HG03439 (cell line): ENCODE data around the gene SPPL2B.
"Not testable (repeated sequence)": the region's sequence is repeated elsewhere in the genome, so short reads cannot be mapped to it uniquely, and the experiment has no call there.

Source experiments
- ATAC-seq: cut with Tn5 transposase; IDR thresholded peaks from one replicate; pipeline ENCODE4 v1.9.1; 2021; ENCODE audit warnings: mild to moderate bottlenecking, moderate library complexity; ENCODE audit not compliant: unreplicated experiment

The SPPL2B gene

DNA sequence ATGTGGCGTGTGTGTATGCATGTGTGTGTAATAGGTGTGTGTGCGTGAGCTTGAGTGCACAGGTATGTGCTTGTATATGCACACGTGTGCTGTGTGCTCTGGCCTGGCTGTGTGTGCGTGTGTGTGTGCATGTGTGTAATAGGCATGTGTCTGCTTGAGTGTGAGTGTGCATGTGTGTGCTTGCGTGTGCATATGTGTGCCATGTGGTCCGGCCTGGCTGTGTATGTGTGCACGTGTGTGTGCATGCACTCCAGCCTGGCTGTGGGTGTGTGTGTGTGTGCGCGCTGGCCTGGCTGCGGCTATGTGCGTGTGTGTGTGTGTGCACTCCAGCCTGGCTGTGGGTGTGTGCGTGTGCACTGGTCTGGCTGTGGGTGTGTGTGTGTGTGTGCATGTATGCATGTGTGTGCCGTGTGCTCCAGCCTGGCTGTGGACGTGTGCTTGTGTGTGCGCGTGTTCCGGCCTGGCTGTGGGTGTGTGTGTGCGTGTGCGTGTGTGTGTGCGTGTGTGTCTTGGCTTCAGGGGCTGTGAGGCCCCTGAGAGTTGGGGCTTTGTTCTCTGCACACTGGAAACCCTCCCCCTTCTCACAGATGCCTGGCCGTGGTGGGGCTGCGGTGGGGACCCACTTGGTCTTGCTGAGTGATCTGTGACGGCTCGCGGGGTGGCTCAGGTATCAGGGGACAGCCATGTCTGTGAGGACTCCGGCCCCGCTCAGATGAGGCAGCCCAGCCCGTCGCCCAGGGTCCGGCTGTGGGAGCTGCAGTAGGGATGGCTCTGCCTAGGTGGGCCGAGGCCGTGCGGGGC lies 8.2 kb downstream of the SPPL2B start:
- no peak for ATAC-seq

DNA sequence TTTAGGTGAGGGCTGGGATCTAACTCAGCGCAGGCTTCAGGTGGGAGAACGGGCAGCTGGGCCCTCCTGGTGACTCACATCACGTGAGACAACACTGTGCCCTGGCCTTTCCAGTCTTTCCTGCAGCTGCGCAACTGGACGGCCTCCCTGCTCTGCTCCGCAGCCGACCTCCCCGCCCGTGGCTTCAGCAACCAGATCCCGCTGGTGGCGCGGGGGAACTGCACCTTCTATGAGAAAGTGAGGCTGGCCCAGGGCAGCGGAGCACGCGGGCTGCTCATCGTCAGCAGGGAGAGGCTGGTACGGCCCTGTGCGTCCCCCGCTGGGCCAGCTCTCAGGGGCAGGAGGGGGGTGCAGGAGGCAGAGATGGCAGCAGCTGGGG lies 8.8 kb downstream of the SPPL2B start:
- no peak for ATAC-seq

DNA sequence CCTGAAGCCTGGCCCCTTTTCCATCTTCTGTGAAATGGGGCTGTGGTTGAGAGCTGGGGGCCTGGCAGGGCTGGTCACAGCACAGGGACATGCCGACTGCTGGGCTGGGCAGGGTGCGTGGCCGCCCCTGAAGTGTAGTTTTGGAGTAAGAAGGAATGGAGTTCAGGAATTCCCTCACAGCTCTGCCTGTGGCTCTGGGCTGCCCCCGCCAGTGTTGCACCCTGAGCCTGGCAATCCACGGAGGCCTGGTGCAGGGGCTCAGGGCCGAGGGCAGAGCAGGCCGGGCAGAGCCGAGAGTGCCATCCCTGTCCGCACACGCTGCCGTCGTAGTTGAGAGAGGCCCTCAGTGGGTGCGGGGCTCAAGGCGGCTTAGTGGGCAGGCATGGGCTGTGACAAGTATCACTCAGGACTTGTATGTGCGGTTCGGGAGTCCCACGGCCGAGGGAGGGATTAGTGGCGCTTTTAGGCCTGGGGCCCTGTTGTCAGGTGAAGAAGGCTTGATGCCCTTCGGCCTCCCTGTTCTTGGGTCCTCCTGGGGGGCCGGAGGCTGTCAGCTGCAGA lies 9.7 kb downstream of the SPPL2B start:
- no peak for ATAC-seq

DNA sequence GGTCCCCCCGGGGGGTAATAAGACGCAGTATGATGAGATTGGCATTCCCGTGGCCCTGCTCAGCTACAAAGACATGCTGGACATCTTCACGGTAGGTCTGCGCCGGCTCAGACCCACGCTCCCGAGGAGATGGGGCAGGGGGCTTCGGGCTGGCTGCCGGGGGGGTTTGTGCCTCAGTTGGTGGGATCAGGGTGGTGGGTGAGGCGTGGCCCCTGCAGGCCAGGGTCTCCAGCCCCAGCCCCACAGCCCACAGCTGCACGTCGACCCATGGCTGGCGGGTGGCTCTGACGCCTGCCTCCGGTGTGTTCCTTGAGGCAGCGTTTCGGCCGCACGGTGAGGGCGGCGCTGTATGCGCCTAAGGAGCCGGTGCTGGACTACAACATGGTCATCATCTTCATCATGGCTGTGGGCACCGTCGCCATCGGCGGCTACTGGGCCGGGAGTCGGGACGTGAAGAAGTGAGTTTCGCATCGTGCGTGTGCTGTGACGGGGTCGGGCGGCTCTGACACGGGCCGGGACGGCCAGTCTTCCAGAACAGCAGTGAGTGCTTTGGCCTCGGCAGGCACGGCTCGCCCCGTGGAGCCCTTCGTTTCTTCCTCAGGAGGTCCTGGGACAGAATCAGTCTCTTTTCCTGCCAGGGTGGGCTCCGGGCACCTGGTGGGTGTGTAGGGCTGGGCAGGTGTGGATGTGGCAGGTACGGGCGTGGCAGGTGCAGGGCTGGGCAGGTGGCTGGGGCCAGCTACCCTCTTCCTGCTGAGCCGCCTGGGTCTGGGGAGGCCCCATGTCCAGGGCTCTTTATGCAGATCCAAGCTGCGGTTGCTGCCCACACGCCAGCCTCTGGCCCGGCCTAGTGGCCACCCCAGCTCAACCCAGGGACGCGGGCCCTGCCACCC lies 10.5 kb downstream of the SPPL2B start:
- no peak for ATAC-seq

DNA sequence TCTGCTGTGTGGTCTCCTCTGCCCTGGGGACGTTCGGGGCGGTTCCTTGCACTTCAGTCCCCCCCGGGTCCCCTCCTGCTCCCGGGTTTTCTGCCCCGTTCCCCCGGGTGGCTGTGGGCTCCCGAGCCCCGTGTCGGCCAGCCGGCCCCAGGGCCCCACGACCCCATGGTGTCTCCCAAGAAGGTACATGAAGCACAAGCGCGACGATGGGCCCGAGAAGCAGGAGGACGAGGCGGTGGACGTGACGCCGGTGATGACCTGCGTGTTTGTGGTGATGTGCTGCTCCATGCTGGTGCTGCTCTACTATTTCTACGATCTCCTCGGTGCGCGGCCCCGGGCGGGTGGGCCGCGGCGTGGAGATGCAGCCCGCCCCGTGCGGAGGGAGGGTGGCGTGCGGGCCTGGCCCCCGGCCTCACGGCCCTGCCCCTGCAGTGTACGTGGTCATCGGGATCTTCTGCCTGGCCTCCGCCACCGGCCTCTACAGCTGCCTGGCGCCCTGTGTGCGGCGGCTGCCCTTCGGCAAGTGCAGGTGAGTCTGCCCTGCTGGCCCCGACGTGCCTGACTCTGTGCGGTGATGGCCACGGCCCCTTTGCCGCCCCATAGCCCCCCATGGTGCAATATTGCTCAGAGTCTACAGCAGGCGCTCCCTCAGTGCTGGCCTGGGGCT lies 11.3 kb downstream of the SPPL2B start:
- ATAC-seq: no peak

DNA sequence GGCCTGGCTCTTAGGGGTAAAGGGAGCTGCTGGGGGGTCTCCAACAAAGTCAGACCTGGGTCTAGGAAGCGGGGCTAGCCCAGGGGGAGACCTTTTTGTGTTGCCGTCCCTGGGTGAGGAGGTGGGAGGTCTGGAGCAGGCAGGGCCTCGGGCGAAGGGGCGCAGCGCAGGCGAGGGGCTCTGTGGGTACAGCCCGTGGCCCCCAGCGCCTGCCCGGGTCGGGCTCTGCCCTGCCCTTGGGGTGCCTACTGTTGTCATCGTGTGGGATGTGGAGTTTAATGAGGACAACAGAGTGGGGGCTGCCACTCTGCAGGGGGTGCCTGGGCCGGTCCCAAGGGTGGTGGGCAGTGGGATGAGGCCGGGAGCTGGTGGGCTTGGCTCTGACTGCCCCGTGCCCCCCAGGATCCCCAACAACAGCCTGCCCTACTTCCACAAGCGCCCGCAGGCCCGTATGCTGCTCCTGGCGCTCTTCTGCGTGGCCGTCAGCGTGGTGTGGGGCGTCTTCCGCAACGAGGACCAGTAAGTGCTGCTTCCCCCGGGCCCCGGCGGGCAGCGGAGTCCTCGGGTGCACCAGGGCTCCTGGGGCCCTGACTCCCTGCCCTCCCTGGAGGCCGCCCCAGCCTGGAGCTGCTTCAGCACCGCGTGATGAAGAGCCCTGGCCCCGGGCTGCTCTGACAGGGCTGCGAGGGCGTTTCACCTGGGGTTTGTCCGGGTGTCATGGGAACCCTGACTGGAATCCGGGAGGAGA lies 12.2 kb downstream of the SPPL2B start:
- no peak for ATAC-seq

DNA sequence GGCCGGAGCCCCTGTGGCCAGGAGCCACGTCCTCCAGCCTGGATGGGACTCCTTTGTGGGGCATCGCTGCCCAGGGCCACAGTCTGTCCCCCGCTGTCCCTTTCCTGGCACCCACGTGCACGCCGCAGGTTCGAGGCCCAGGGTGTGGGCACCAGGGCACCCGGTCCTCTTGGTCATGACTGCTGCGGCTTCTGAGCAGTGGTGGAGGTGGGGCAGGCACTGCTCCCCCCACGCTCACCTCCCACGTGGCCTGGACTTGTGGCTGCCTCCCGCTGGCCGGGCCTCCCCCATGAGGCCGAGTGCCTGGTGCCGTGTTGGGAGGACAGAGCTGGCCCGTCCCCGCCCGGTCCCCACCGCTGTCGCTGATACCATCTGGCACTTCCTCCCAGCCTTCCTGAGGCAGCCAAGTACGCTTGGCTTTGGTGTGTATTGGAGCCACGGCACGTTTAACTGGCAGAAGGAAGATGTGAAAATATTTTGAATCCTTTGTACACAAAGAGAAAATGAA lies 12.8 kb downstream of the SPPL2B start:
- no peak for ATAC-seq

DNA sequence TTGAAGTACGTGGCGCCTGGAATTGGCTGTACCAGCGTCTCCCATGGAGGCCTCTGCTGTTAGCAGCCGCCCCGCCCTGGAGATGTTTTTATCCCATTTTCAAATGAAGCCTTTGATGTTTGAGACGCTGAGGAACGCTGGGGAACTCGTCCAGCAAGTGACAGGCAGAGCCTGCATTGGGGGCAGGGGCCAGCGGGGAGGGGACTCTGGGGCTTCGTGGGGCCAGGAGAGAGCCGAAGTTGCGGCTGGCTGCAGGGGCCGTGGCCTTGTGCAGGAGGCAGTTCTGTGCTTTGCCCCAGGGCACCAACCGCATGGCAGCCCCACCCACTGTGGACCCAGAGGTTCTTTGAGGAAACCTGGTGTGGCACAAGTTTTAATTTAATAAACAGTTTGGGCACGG lies 13.5 kb downstream of the SPPL2B start:
- no peak for ATAC-seq

DNA sequence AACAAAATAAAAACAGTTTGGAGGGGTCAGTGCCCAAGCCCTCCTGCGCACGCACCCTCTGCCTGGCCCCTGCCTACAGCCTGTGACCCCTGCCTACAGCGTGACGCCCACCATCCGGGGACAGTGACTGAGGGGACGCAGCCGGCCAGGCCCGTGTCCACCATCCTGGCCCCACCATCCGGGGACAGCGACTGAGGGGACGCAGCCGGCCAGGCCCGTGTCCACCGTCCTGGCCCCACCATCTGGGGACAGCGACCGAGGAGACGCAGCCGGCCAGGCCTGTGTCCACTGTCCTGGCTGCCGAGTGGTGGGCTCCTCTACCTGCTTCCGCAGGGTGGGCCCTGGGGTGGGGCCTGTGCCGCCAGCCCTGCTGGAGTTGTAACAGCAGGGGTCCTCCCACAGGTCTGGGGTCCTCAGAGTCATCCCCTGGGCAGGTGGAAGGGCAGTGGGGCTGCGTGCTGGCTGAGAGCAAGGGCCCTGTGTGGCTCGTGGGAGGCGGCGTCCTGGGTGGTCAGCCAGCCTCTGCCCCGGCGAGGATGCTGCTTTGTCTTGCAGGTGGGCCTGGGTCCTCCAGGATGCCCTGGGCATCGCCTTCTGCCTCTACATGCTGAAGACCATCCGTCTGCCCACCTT lies 14.3 kb downstream of the SPPL2B start:
- no peak for ATAC-seq

DNA sequence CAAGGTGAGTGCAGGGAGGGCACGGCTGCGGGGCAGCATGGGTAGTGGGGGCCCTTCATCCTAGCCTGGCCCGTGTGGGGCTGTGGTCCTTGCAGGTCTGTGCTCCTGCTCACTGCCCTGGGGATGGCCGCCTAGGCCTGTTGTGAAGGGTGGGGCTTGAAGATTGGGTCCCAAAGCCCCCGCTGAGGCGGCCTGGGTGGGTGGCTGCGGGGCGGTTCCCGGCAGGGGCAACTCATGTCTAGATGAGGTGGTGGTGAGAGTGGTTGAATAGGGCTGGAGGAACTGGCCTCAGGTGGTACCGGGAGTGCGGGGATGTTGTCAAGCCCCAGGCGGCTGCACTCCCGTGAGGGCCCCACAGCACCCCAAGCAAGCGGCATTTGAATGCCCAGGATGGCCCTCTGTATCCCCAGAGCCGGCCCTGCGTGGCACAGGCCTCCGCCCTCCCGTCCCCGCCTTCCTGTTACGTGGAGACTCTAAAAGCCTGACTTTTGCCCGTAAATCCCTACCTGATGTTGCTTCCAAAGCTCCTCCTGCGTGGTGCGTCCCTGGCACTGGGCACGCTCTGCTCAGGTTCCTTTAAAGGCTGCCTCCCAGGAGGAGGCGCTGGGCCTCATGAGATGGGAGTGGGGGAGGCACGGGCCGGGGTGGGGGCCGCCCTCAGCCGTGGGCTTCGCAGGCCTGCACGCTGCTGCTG lies 15.0 kb downstream of the SPPL2B start:
- ATAC-seq: no peak

DNA sequence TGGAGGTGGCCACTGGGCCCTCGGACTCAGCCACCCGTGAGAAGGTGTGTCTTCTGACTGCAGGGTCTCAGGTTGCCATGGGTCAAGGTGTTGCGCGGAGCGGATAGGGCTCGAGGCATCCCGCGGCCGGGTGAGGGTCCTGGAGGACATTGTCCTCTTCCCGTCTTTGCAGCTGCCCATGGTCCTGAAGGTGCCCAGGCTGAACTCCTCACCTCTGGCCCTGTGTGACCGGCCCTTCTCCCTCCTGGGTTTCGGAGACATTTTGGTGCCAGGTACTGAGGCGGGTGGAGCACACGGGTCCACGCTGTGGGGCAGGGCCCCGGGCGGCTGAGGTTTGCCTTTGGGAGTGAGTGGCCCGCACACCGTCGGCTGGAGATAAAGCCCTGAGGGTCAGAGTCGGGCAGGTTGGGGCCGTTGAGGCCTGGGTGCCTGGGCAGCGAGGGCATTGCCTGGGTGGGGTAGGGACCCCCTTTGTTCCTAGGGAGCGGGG lies 15.9 kb downstream of the SPPL2B start:
- no peak for ATAC-seq

DNA sequence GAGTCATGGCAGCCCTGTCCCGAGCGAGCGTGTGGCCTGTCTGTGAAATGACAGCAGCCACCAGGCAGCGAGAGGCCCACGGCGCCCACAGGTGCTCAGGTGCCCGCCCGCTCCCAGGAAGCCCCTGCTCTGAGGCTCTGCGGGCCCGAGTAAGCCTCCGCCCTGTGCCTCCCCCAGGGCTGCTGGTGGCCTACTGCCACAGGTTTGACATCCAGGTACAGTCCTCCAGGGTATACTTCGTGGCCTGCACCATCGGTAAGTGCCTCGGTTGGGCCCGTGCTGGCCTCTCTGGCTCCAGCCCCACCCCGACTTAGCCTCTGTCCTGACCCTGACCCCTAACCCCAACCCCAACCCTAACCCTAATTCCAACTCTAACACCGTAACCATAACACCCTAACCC lies 16.6 kb downstream of the SPPL2B start:
- no peak for ATAC-seq

DNA sequence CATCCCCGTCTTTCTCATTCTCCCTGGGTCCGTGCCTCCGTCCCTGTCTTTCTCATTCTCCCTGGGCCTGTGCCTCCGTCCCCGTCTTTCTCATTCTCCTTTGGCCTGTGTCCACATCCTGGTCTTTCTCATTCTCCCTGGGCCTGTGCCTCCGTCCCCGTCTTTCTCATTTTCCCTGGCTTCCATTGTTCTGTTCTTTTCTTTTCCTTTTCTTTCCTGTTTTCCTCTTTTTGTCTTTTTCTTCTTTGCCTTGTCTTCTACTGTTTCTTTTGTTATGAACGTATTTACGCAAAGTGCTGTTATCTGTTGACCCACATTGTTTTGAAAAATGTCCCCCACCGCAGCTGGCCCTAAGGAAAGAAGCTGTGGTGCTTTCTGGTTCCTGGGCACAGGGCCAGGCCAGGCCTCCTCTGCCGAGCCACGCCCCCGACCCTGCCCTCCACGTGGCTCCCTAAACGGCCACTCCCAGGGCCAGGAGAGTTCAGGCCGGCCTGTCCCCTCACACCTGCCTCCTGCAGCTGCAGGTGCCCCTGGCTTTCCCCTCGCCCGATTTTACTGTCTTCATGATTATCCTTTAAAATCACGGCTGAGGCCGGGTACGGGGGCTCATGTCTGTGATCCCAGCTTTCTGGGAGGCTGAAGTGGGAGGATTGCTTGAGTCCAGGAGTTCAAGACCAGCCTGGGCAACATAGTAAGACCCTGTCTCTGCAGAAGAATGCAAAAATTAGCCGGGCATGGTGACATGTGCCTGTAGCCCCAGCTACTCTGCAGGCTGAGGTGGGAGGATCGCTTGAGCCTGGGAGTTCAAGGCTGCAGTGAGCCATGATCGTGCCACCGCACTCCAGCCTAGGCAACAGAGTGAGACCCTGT lies 17.5 kb downstream of the SPPL2B start:
- no peak for ATAC-seq

DNA sequence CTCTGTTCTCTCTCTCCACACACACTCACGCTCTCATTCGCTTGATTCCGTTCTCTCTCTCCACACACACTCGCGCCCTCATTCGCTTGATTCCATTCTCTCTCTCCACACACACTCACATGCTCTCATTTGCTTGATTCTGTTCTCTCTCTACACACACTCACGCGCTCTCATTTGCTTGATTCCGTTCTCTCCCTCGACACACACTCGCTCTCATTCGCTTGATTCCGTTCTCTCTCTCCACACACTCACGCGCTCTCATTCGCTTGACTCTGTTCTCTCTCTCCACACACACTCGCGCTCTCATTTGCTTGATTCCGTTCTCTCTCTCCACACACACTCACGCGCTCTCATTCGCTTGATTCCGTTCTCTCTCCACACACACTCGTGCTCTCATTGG lies 21.3 kb downstream of the SPPL2B start:
- ATAC-seq: not testable (repeated sequence)

DNA sequence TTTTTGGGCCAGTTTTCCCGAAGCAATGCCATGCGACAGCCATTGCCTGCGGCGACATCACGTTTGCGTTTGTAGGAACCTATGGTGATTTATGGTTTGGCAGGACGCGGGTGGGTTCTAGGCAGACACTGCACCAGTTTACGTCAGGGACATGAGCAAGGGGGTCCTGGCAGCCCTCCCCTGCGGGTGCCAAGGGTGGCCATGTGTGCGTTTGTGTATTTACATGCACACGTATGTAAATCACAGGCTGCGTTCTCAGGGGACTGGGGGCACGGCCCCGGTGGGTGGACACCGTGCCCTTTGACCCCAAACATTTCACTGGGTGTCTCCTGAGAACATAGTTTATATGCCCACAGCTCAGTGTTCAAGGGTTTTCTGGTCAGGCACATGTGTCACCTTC lies 22.2 kb downstream of the SPPL2B start:
- no peak for ATAC-seq

DNA sequence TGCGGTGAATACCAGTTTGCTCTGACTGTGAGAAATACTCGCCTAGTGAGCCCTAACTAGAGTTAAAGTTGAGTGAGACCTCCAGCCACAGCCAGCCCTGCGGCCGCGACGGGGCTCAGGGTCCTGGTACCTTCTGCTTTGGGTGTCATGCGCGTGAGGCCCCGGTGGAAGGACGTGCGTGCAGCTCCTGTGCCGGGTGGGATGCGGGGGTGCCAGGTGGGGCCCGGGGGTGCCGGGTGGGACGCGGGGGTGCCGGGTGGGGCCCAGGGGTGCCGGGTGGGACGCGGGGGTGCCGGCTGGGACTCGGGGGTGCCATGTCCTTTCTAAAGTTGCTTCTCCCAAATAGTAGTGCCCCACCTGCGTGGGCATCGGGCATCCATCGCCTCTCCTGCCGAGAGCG lies 23.1 kb downstream of the SPPL2B start:
- no peak for ATAC-seq

DNA sequence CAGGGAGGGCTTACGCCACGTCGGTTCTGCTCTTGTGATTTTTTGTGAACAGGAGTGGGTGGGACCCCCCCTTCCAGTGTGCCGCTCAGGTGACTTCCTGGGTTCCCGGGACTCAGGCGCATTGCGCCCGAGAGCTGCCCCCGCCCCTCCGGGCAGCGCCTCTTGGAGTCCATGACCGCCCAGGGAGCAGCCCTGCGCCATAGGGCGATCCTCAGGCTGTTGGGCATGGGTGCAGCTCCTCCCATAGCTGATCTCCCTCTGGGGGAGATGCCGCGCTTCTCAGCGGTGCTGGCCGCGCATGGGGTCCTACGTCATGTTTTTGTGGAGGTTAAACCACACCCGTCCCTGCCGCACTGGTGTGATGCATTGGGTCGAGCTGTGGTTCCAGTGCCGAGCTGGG lies 23.6 kb downstream of the SPPL2B start:
- ATAC-seq: no peak

DNA sequence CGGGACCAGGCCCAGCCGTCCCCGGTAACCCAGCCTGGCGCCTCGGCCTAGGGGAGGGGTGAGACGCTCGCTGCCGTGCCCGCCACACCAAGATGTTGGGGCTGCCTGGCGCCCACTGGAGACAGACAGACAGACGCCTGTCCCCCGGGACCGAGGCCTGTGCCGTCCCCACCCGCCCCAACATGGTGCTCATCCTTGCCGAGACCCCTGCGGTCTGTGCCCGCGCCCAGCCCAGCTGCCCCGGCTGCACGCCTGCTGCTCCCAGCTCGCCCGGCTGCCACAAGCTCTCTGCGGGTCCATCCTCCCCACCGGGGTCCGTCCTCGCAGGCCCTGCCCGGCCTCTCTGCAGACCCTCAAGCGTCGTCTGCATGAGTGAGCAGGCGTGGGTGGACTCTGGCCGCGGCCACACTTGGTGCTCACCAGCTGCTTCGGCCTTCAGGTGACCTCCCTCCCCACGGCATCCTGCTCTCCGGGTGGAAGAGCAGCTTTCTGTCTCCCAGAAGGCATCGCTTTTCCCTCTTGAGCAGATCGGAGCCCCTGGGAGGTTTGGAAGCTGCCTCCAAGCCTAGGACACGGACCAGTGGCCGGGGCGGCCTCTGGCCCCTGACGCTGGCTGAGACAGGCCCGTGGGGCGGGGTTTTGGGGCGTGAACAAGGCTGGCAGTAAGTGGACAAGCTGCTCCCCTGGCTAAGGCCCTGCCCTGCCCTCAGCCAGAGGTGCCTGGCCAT lies 24.8 kb downstream of the SPPL2B start:
- no peak for ATAC-seq
